ENCODE measurements around the gene PKHD1.

PKHD1 gene

DNA sequence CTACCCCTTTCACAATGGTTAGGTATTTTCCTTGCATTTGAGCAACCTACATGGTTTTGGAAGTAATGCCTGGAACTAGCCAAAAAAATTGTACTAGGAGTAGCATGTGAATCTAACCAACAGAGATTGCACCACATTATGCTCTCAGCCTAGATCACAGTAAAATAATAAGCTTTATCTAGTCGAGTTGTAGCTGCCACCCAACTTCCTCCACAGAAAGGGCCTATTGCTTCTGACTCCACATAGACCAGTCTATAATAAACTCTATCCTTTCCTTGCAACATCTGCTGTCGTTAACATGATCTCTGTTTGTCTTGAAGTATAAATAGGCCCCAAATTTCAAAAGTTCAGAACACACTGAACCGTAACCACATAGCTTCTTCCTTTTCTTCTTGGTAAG lies 375.5 kb downstream of the PKHD1 start:
- DNase-seq (ENCODE audit: extremely low read depth, low read depth) = no peak
- no peak for TF ChIP-seq CTCF (IDR thresholded peaks at IDR 0.05; ENCODE audit: low read depth, low read length)

- DNase-seq (ENCODE audit: extremely low read depth, low read depth) = no peak
- no peak for TF ChIP-seq CTCF (IDR thresholded peaks at IDR 0.05; ENCODE audit: low read depth, low read length)
Observed at GRCh38 chr6:51706086-51706485, 381.3 kb downstream of the PKHD1 start.

DNA sequence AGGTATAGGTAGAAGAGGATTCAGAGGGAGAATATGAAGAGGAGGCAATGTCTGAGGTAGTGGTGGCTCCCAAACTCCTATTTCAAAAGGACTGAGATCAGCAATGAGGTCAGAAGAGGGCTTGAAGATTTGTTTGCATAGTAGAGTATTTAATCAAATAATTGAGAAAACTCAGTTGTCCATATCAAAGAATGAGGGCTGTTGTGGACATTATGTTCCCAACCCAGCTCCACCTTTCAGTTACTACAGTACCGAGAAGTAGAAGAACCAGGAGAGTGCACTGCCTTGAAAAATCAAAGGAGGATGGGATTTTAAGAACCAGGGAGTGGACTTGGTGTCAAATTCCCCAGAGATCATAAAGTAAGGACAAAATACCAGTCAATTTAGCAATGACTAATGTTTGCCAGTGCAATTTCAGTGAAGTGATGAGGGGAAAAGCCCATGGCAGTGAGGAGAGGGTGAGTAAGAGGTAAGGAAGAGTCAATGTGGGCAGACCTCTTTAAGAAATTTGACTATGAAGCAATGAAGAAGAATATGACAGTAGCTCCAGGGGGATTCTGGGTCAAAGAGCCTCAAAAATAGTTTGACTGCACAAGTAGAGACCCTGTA lies 382.4 kb downstream of the PKHD1 start:
- DNase-seq (ENCODE audit: extremely low read depth, low read depth) = no peak
- TF ChIP-seq CTCF (IDR thresholded peaks at IDR 0.05; ENCODE audit: low read depth, low read length) = no peak

DNA sequence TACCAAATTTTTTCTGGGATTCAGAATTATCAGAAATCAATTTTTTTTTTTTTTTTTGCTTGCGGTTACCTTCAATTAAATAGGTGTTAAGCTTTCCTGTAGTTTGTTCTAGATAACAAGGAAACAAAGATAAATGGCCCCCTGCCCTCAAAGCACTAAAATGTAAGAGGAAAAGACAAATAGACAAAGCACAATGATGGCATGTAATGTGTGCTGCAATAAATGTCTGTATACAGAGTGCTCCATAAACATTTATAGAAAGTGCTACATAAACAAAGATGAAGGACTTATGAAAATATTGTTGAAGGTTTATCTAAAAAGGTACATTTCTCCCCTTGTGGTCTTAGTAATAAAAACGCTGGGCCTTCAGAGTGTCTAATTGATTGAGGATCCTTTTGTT lies 384.6 kb downstream of the PKHD1 start:
- DNase-seq (ENCODE audit: extremely low read depth, low read depth) = no peak
- TF ChIP-seq CTCF (IDR thresholded peaks at IDR 0.05; ENCODE audit: low read depth, low read length) = no peak

- TF ChIP-seq CTCF (IDR thresholded peaks at IDR 0.05; ENCODE audit: low read depth, low read length) = no peak
- DNase-seq (ENCODE audit: extremely low read depth, low read depth) = no peak
Observed at GRCh38 chr6:51684603-51685002, 402.8 kb downstream of the PKHD1 start.

DNA sequence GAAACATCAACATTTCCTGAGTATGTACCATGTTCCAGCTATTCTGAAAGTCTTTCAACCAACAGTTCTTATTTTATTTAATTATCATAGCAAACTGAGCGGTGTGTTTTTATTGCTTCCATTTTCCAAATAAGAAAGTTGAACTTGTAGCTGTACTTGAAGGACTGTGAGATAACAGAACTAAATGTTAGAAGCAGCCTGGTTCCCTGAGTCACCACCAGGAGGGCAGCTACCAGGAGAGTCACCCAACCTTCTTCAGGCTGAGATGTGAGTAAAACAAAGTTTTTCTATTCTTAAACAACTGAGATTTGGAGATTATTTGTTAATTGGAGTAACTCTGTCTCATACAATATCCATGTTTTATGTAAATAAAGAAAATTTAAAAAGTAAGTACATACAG lies 403.4 kb downstream of the PKHD1 start:
- TF ChIP-seq CTCF (IDR thresholded peaks at IDR 0.05; ENCODE audit: low read depth, low read length) = no peak
- no peak for DNase-seq (ENCODE audit: extremely low read depth, low read depth)

GRCh38 chr6:51678905-51679620 lies 408.4 kb downstream of the PKHD1 start:
- no peak for TF ChIP-seq CTCF (IDR thresholded peaks at IDR 0.05; ENCODE audit: low read depth, low read length)
- DNase-seq (ENCODE audit: extremely low read depth, low read depth) = no peak

Measured in AG09319 (cell line).